Cerebellar nuclear complex (tissue), 1 donor: Measurements from ENCODE around the gene CREB3L1.

ENCODE experiments used
- DNase-seq, 2 experiments: peaks; one replicate each; lab custom pipeline; 2025; lab: John Stamatoyannopoulos, UW

Gene CREB3L1

DNA sequence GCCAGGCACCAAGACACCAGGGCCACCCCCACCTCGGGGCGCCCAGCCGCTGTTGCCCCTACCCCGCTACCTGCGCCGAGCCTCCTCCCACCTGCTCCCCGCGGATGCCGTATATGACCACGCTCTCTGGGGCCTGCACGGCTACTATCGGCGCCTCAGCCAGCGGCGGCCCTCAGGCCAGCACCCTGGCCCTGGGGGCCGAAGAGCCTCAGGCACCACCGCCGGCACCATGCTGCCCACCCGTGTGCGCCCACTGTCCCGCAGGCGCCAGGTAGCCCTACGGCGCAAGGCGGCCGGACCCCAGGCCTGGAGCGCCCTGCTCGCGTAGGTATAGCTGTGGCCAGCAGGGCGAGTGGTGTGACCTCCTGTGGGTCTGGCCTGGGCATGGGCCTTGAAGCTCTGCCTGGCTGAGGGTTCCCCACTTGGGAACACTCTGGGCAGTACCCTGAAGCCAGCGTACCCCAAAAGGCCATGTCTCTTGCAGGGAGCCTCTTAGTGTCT is 89.2 kb downstream of the CREB3L1 start:
- DNase-seq, result no peak

DNA sequence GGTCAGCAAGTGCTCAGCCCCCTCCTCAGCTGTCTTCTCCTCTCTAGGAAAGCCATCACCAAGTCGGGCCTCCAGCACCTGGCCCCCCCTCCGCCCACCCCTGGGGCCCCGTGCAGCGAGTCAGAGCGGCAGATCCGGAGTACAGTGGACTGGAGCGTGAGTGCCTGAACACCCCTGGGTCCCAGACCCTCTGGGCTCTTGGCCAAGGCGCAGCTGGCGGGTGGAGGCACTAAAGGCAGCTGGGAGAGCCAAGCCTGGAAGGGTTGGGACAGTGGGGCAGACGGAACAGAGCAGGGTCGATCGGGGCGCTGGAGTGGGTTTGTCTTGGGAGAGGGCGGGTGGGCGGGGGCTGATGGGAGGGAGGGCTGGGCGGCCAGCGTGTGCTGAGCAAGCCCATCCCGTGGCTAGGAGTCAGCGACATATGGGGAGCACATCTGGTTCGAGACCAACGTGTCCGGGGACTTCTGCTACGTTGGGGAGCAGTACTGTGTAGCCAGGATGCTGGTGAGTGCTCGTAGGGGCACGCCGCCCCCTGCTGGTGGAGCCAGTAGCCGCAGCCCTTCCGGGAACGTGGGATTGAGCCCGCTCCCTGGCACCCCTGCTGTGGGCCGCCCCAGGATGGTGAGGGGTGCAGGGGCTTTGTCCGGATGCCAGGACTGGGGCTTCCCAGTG is 89.9 kb downstream of the CREB3L1 start:
- no peak for DNase-seq

DNA sequence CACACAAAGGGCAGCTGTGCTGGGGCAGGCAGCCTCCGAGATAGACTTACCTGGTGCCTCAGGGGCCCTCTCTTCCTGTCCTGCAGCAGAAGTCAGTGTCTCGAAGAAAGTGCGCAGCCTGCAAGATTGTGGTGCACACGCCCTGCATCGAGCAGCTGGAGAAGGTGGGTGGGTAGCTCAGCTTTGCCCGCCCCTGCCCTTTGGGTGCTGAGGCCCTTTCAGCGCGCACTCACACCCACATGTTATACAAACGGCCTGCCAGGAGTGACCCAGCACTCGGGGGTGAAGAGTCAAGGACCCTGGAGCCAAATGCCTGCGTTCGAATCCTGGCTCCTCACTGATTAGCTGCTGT is 90.4 kb downstream of the CREB3L1 start:
- no peak for DNase-seq

DNA sequence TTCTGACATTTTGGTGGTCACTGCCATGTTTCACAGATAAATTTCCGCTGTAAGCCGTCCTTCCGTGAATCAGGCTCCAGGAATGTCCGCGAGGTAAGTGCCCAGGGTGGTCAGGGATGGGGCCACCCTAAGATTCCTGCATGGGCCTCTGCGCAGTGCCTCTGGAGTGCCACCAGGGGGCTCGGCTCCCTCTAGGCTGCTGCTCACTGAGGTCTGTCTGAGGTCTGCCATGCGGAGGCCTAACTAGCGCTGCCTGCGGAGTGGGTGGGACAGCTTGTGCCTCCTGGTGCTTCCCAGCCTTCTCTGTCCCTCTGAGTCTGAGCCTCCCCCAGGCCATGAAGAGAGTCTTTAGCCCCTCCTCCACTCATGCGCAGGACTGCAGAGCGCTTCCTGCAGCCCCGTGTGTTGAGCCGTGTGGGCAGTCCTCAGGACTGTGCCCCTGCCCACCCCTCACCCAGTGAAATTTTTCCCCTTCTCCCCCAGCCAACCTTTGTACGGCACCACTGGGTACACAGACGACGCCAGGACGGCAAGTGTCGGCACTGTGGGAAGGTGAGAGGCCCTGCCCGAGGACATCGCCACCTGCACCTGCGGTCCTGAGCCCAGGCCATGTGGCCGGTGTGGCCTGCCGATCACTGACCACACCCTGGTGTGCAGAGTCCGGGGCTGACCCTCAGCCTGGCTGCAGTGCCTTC is 92.1 kb downstream of the CREB3L1 start:
- DNase-seq, result no peak

DNA sequence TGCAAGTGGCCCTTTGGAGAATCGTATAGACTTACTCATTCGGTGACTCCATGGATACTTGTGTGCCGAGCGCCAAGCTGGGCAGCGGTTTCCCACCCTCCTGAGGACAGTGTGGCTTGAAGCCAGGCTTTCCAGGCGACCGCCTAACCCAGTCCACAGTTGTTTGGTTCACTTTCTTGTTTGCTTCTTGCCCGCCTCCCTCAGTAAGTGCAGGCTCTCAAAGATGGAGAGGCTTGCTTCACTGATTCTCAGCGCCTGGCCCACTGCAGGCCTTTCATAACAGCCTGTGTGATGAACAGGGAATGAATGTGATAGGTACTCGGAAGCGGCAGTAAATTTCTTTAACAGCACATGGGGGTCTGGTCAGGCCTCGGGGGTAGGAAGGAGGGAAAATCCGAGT is 92.8 kb downstream of the CREB3L1 start:
- no peak for DNase-seq
